WTC11 (cell line): ENCODE data around the gene PROSER3. TPM values are rescaled to one million over a fixed set of nuclear protein-coding genes. Genes with fewer than 3 reads are reported as not detected.

Experiments used
- ATAC-seq: fragments of 200-7000 bp; cut with Tn5 transposase; 2 replicates; pipeline ENCODE4 v1.10.0; 2021; ENCODE audit warnings: mild to moderate bottlenecking, moderate library complexity
- CTCF ChIA-PET: fragments of 300-600 bp; sonication (Branson Sonifier 250); formaldehyde crosslinking; loops from one replicate; lab custom pipeline; 2021; ENCODE audit warnings: antibody characterized with exemption; lab: Charles Lee
- POLR2A ChIA-PET: fragments of 350-600 bp; sonication (Branson Sonifier 250); formaldehyde crosslinking; loops from one replicate; lab custom pipeline; 2021; ENCODE audit warnings: antibody characterized with exemption; lab: Charles Lee
- DNase-seq: peaks from one replicate; pipeline ENCODE4 v3.0.0; 2021; ENCODE audit warnings: low spot score
- H3K27ac Mint-ChIP-seq: 2 replicates; pipeline ENCODE4 v1.8.0; 2021; ENCODE audit warnings: mixed read lengths
- H3K27me3 Mint-ChIP-seq: 2 replicates; pipeline ENCODE4 v1.8.0; 2021; ENCODE audit warnings: low read depth, mild to moderate bottlenecking, moderate library complexity, mixed read lengths
- H3K36me3 Mint-ChIP-seq: 2 replicates; pipeline ENCODE4 v1.8.0; 2021; ENCODE audit warnings: mixed read lengths
- H3K4me1 Mint-ChIP-seq: 2 replicates; pipeline ENCODE4 v1.8.0; 2022; ENCODE audit warnings: mixed read lengths
- H3K4me3 Mint-ChIP-seq: 2 replicates; pipeline ENCODE4 v1.8.0; 2021; ENCODE audit warnings: mild to moderate bottlenecking, moderate library complexity, mixed read lengths
- H3K9me3 Mint-ChIP-seq: 2 replicates; pipeline ENCODE4 v1.8.0; 2021; ENCODE audit warnings: mixed read lengths
- AR ChIP-seq: fragments of 250-450 bp; sonication (Bioruptor Pico); IDR thresholded peaks from 2 replicates; pipeline ENCODE4 v1.9.0; 2021; ENCODE audit warnings: mild to moderate bottlenecking
- E2F4 ChIP-seq: sonication (generic); formaldehyde crosslinking; IDR thresholded peaks from 2 replicates; pipeline ENCODE4 v1.8.1; 2022; ENCODE audit warnings: low read depth, mild to moderate bottlenecking, moderate library complexity, missing genetic modification reagents, borderline replicate concordance
- ETV6 ChIP-seq: sonication (generic); formaldehyde crosslinking; IDR thresholded peaks from 2 replicates; pipeline ENCODE4 v1.8.1; 2022; ENCODE audit warnings: mild to moderate bottlenecking, missing genetic modification reagents
- FOXJ3 ChIP-seq: sonication (generic); formaldehyde crosslinking; IDR thresholded peaks from 2 replicates; pipeline ENCODE4 v1.9.0; 2021; ENCODE audit warnings: missing genetic modification reagents, mild to moderate bottlenecking, borderline replicate concordance
- FOXK1 ChIP-seq: sonication (generic); formaldehyde crosslinking; IDR thresholded peaks from 2 replicates; pipeline ENCODE4 v1.8.0; 2022; ENCODE audit warnings: mild to moderate bottlenecking, moderate library complexity, missing genetic modification reagents
- GABPB1 ChIP-seq: sonication (generic); formaldehyde crosslinking; IDR thresholded peaks from 2 replicates; pipeline ENCODE4 v1.8.1; 2023; ENCODE audit warnings: mild to moderate bottlenecking, missing genetic modification reagents
- JAZF1 ChIP-seq: fragments of 250-450 bp; sonication (Bioruptor Pico); IDR thresholded peaks from 2 replicates; pipeline ENCODE4 v1.9.0; 2021; ENCODE audit warnings: moderate library complexity, mild to moderate bottlenecking, inconsistent platforms
- MXD4 ChIP-seq: fragments of 250-450 bp; sonication (Bioruptor Pico); IDR thresholded peaks from 2 replicates; pipeline ENCODE4 v1.8.0; 2021; ENCODE audit warnings: mild to moderate bottlenecking, moderate library complexity, borderline replicate concordance
- MYBL2 ChIP-seq: sonication (generic); formaldehyde crosslinking; IDR thresholded peaks from 2 replicates; pipeline ENCODE4 v1.8.1; 2023; ENCODE audit warnings: mild to moderate bottlenecking, moderate library complexity, missing genetic modification reagents
- NFYB ChIP-seq: sonication (generic); formaldehyde crosslinking; conservative IDR thresholded peaks from 2 replicates; pipeline ENCODE4 v1.8.0; 2022; ENCODE audit warnings: low read depth, missing genetic modification reagents
- NR2C2 ChIP-seq: sonication (generic); formaldehyde crosslinking; IDR thresholded peaks from 2 replicates; pipeline ENCODE4 v1.8.0; 2022; ENCODE audit warnings: mild to moderate bottlenecking, missing genetic modification reagents
- NR3C1 ChIP-seq: sonication (generic); formaldehyde crosslinking; conservative IDR thresholded peaks from 2 replicates; pipeline ENCODE4 v1.8.1; 2023; ENCODE audit warnings: low read depth, mild to moderate bottlenecking, missing genetic modification reagents
- OVOL2 ChIP-seq: fragments of 250-450 bp; sonication (Bioruptor Pico); IDR thresholded peaks from 2 replicates; pipeline ENCODE4 v1.9.0; 2021; ENCODE audit warnings: mild to moderate bottlenecking, borderline replicate concordance
- RELA ChIP-seq: sonication (generic); formaldehyde crosslinking; IDR thresholded peaks from 2 replicates; pipeline ENCODE4 v1.8.1; 2022; ENCODE audit warnings: missing genetic modification reagents, mild to moderate bottlenecking, borderline replicate concordance
- SP1 ChIP-seq: sonication (generic); formaldehyde crosslinking; conservative IDR thresholded peaks from 2 replicates; pipeline ENCODE4 v1.8.1; 2022; ENCODE audit warnings: missing genetic modification reagents
- USF1 ChIP-seq: sonication (generic); formaldehyde crosslinking; IDR thresholded peaks from 2 replicates; pipeline ENCODE4 v1.8.0; 2022; ENCODE audit warnings: mild to moderate bottlenecking, missing genetic modification reagents
- USF2 ChIP-seq: sonication (generic); formaldehyde crosslinking; IDR thresholded peaks from 2 replicates; pipeline ENCODE4 v1.8.1; 2023; ENCODE audit warnings: mild to moderate bottlenecking, missing genetic modification reagents, moderate library complexity
- ZBTB21 ChIP-seq: sonication (generic); formaldehyde crosslinking; IDR thresholded peaks from 2 replicates; pipeline ENCODE4 v1.8.1; 2023; ENCODE audit warnings: mild to moderate bottlenecking, missing genetic modification reagents, borderline replicate concordance
- total RNA-seq: library from RNA; stranded (reverse); gene quantifications from 3 replicates; pipeline ENCODE4 v1.2.3, GENCODE V29; 2021
- TF ChIP-seq, protein P1 (sequence below): sonication (generic); formaldehyde crosslinking; IDR thresholded peaks from 2 replicates; pipeline ENCODE4 v1.8.0; 2022; ENCODE audit warnings: mild to moderate bottlenecking, missing genetic modification reagents
- TF ChIP-seq, protein P2 (sequence below): sonication (generic); formaldehyde crosslinking; IDR thresholded peaks from 2 replicates; pipeline ENCODE4 v1.8.0; 2022; ENCODE audit warnings: missing genetic modification reagents

The PROSER3 gene
- total RNA-seq, 1 experiment from 2014 or later: 32.9 TPM

DNA sequence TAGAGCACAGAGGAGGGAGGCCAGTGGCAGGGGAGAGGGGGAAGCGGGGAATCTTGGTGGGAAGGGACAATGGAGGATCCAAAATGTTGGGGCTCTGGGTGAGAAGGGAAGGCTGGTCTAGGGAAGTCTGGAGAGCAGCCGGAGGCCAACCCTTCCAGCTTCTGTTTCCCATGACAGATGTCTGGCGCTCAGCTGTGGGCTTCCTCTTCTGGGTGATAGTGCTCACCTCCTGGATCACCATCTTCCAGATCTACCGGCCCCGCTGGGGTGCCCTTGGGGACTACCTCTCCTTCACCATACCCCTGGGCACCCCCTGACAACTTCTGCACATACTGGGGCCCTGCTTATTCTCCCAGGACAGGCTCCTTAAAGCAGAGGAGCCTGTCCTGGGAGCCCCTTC lies 11.4 kb upstream of the PROSER3 start (continued):
- TF ChIP-seq NFYB: no peak
- no peak for TF ChIP-seq RELA
- no peak for TF ChIP-seq NR3C1 (CRISPR knock-in tag)
- TF ChIP-seq E2F4: no peak
- TF ChIP-seq ZBTB21 (CRISPR knock-in tag): no peak
- TF ChIP-seq FOXK1: no peak
- no peak for TF ChIP-seq FOXJ3 (CRISPR knock-in tag)
- TF ChIP-seq AR: no peak

- ChIA-PET CTCF (interaction anchor here (0.7 to 2.2 kb wide), 26 partner anchors 8 to 704 kb away, joined by 3 to 23 read pairs (median 4); partner anchors contain the start of genes KIRREL2 and THAP8), POLR2A (interaction anchor here (0.5 to 1.2 kb wide), 6 partner anchors 9 to 136 kb away, joined by 3 to 11 read pairs (median 4); partner anchors contain the start of genes COX6B1, HSPB6 and PROSER3)
- Mint-ChIP-seq H3K9me3 (no peaks in the 10 kb centered on the region), H3K4me1 (peaks cover 21% of the 10 kb centered on the region), H3K27ac (peak within 1 kb of the TSS; percentile 85), H3K36me3 (no peaks in the 10 kb centered on the region), H3K4me3 (peak within 1 kb of the TSS; percentile 96), H3K27me3 (no peaks in the 10 kb centered on the region; the same call in 1 of the 2 replicates)
- TF ChIP-seq GABPB1 (peak; percentile 77), USF1 (0 out of 2 replicates have a peak, but pooled peaks have one; percentile 44), SP1 (CRISPR knock-in tag) (peak; percentile 92), ETV6 (CRISPR knock-in tag) (peak; percentile 52; the same call in 1 of the 2 replicates), MXD4 (CRISPR knock-in tag) (no peak), AR (no peak), NR2C2 (CRISPR knock-in tag) (0 out of 2 replicates have a peak, but pooled peaks have one; percentile 54), OVOL2 (CRISPR knock-in tag) (no peak), USF2 (CRISPR knock-in tag) (peak; percentile 34; the same call in 1 of the 2 replicates), FOXK1 (peak; percentile 93), NFYB (peak; percentile 89), JAZF1 (CRISPR knock-in tag) (no peak), MYBL2 (CRISPR knock-in tag) (peak; percentile 67; the same call in 1 of the 2 replicates)
- TF ChIP-seq, protein P1, sequence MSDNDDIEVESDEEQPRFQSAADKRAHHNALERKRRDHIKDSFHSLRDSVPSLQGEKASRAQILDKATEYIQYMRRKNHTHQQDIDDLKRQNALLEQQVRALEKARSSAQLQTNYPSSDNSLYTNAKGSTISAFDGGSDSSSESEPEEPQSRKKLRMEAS (CRISPR knock-in tag): peak; percentile 39; the same call in 1 of the 2 replicates
- TF ChIP-seq, protein P2, sequence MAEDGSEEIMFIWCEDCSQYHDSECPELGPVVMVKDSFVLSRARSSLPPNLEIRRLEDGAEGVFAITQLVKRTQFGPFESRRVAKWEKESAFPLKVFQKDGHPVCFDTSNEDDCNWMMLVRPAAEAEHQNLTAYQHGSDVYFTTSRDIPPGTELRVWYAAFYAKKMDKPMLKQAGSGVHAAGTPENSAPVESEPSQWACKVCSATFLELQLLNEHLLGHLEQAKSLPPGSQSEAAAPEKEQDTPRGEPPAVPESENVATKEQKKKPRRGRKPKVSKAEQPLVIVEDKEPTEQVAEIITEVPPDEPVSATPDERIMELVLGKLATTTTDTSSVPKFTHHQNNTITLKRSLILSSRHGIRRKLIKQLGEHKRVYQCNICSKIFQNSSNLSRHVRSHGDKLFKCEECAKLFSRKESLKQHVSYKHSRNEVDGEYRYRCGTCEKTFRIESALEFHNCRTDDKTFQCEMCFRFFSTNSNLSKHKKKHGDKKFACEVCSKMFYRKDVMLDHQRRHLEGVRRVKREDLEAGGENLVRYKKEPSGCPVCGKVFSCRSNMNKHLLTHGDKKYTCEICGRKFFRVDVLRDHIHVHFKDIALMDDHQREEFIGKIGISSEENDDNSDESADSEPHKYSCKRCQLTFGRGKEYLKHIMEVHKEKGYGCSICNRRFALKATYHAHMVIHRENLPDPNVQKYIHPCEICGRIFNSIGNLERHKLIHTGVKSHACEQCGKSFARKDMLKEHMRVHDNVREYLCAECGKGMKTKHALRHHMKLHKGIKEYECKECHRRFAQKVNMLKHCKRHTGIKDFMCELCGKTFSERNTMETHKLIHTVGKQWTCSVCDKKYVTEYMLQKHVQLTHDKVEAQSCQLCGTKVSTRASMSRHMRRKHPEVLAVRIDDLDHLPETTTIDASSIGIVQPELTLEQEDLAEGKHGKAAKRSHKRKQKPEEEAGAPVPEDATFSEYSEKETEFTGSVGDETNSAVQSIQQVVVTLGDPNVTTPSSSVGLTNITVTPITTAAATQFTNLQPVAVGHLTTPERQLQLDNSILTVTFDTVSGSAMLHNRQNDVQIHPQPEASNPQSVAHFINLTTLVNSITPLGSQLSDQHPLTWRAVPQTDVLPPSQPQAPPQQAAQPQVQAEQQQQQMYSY (CRISPR knock-in tag): peak; percentile 37; the same call in 1 of the 2 replicates
- ATAC-seq (peak; percentile 84), DNase-seq (peak; percentile 99)
Measured at GRCh38 chr19:35748106-35749020, 9.6 kb upstream of the PROSER3 start, which contains the start of gene LIN37. LIN37 (plus strand) TSS chr19:35748576; CDS start chr19:35748725, 149 bp downstream.
